ENCODE results near the gene LAMA3. TPM values are rescaled to one million over a fixed set of nuclear protein-coding genes. Genes with fewer than 3 reads are reported as not detected.

LAMA3 gene
- total RNA-seq, 6 experiments from 2014 or later: 1.3 to 5.0 (median 3.0) TPM

- H3K27ac ChIP-seq: peak overlapping the region in 1 of 3 donors; percentile 39
- intact Hi-C loops (cut with DNase I): no loop called here
Observed at GRCh38 chr18:23992941-23993280, 303.7 kb downstream of the LAMA3 start.

GRCh38 chr18:23994361-23994902 lies 305.2 kb downstream of the LAMA3 start:
- TF ChIP-seq CTCF (IDR thresholded peaks at IDR 0.05) (no peak), POLR2A (IDR thresholded peaks at IDR 0.05) (no peak)
- H3K27ac ChIP-seq: no peak overlapping the region
- no peaks in the 10 kb centered on the region for H3K9me3 ChIP-seq
- DNase-seq: no peak
- intact Hi-C loops (cut with DNase I): no loop called here
- WGBS (ENCODE audit: insufficient coverage, low coverage, low lambda C conversion rate, missing lambda C conversion rate): 66% methylated on average over 8 of the region's 9 CpGs
- no peak for ATAC-seq
- H3K36me3 ChIP-seq: no peaks in the 10 kb centered on the region
- no peaks in the 10 kb centered on the region for H3K27me3 ChIP-seq
- H3K4me1 ChIP-seq: peaks cover 0 to 21% (median 0%) of the 10 kb centered on the region in 4 donors
- H3K4me3 ChIP-seq: no peak overlapping the region

More at GRCh38 chr18:23992941-23993280, 303.7 kb downstream of the LAMA3 start:
- TF ChIP-seq CTCF (IDR thresholded peaks at IDR 0.05) (no peak), POLR2A (IDR thresholded peaks at IDR 0.05) (no peak)
- ATAC-seq (no peak), DNase-seq (no peak)
- Histone ChIP-seq H3K4me1 (peaks cover 0 to 19% (median 0%) of the 10 kb centered on the region in 4 donors), H3K27me3 (no peaks in the 10 kb centered on the region), H3K9me3 (no peaks in the 10 kb centered on the region), H3K36me3 (no peaks in the 10 kb centered on the region), H3K4me3 (no peak overlapping the region)
- 87% methylated on average over 2 of the region's 2 CpGs for WGBS (ENCODE audit: insufficient coverage, low coverage, low lambda C conversion rate, missing lambda C conversion rate)

- ATAC-seq (no peak), DNase-seq (no peak)
- no peak overlapping the region for H3K4me3 ChIP-seq
- TF ChIP-seq CTCF (IDR thresholded peaks at IDR 0.05): no peak
- TF ChIP-seq POLR2A (IDR thresholded peaks at IDR 0.05): no peak
- H3K4me1 ChIP-seq: peaks cover 0 to 26% (median under 1%) of the 10 kb centered on the region in 4 donors
- no peaks in the 10 kb centered on the region for H3K9me3 ChIP-seq
- H3K27ac ChIP-seq: no peak overlapping the region
- no peaks in the 10 kb centered on the region for H3K27me3 ChIP-seq
- H3K36me3 ChIP-seq: no peaks in the 10 kb centered on the region
- intact Hi-C loops (cut with DNase I): no loop called here
- 99% methylated on average over 9 of the region's 13 CpGs for WGBS (ENCODE audit: insufficient coverage, low coverage, low lambda C conversion rate, missing lambda C conversion rate)
Observed at GRCh38 chr18:23995180-23995579, 305.9 kb downstream of the LAMA3 start.

GRCh38 chr18:23998018-23998417 lies 308.8 kb downstream of the LAMA3 start:
- 85% methylated on average over 2 of the region's 2 CpGs for WGBS (ENCODE audit: insufficient coverage, low coverage, low lambda C conversion rate, missing lambda C conversion rate)
- no peak overlapping the region for H3K27ac ChIP-seq
- no peaks in the 10 kb centered on the region for H3K36me3 ChIP-seq
- TF ChIP-seq CTCF (IDR thresholded peaks at IDR 0.05) (no peak), POLR2A (IDR thresholded peaks at IDR 0.05) (no peak)
- intact Hi-C loops (cut with DNase I): no loop called here
- H3K9me3 ChIP-seq: no peaks in the 10 kb centered on the region
- DNase-seq (no peak), ATAC-seq (no peak)
- peaks cover 0 to 31% (median 6%) of the 10 kb centered on the region in 4 donors for H3K4me1 ChIP-seq
- H3K27me3 ChIP-seq: no peaks in the 10 kb centered on the region
- H3K4me3 ChIP-seq: no peak overlapping the region

DNA sequence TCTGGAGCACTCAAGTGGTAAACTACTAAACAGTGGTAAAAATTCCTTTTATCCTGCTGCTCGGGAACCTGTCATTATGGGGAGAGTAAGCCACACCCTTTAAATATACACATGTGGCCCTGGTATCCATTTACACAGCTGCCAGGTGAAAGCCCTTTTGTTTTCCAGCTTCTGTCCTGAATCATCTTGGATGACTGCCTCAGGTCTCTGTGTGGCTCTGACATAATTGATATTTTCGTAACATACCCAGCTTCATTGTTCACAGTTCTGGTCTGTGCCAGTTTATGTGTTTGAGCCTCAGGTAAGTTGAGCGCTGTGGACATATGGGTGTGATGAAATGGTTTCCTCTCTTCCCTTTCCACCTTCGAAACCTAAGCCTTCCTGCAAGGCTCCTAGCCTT lies 309.6 kb downstream of the LAMA3 start:
- Histone ChIP-seq H3K27ac (no peak overlapping the region), H3K36me3 (no peaks in the 10 kb centered on the region), H3K9me3 (no peaks in the 10 kb centered on the region), H3K27me3 (no peaks in the 10 kb centered on the region), H3K4me3 (no peak overlapping the region), H3K4me1 (peaks cover 0 to 31% (median 6%) of the 10 kb centered on the region in 4 donors)
- no peak for DNase-seq
- 19% methylated on average over 3 of the region's 4 CpGs for WGBS (ENCODE audit: insufficient coverage, low coverage, low lambda C conversion rate, missing lambda C conversion rate)
- TF ChIP-seq POLR2A (IDR thresholded peaks at IDR 0.05) (no peak), CTCF (IDR thresholded peaks at IDR 0.05) (no peak)
- ATAC-seq: peak in 1 of 4 donors; percentile 51
- intact Hi-C loops (cut with DNase I): no loop called here

Measured in right lobe of liver (tissue), 6 donors.